Vagina (tissue), 2 donors: Measurements from ENCODE around the gene PDZD4.

Experiments used
- CTCF ChIP-seq, 3 experiments: fragments of 450-650 bp in 2 of 3; fragments of 200-600 bp in 1 of 3; sonication (generic) in 1 of 3; IDR thresholded peaks; one replicate each; pipeline ENCODE4 v1.5.1; 2017 to 2019; ENCODE audit warnings: antibody characterized with exemption in 3 of 3, mild to moderate bottlenecking in 2 of 3, moderate library complexity in 2 of 3
- POLR2A ChIP-seq, 2 donors: fragments of 450-650 bp; IDR thresholded peaks; one replicate each; pipeline ENCODE4 v1.6.1; 2017; ENCODE audit warnings: antibody characterized with exemption in 2 of 2, mild to moderate bottlenecking in 2 of 2, moderate library complexity in 2 of 2
- POLR2AphosphoS5 ChIP-seq, 2 donors: sonication (generic); formaldehyde crosslinking; IDR thresholded peaks; one replicate each; pipeline ENCODE4 v1.9.0; 2017; ENCODE audit warnings: antibody characterized with exemption in 2 of 2, mild to moderate bottlenecking in 2 of 2, low read depth in 1 of 2; ENCODE audit not compliant: insufficient read depth in 1 of 2

GRCh38 chrX:153802513-153803045 is 27.8 kb downstream of the PDZD4 start:
- TF ChIP-seq CTCF (IDR thresholded peaks at IDR 0.05) (no peak), POLR2A (IDR thresholded peaks at IDR 0.05) (no peak), POLR2AphosphoS5 (IDR thresholded peaks at IDR 0.05; ENCODE audit: insufficient read depth in 1 of 2, low read depth in 1 of 2) (no peak)
